B cell (primary cell): ENCODE data around the gene VPS26C.

ENCODE experiments used
- CTCF ChIP-seq: fragments of 200-600 bp; IDR thresholded peaks from one replicate; pipeline ENCODE4 v1.8.0; 2022; ENCODE audit warnings: antibody characterized with exemption, mild to moderate bottlenecking
- EZH2 ChIP-seq: IDR thresholded peaks from 2 replicates; pipeline ENCODE4 v1.6.1; 2012; ENCODE audit warnings: borderline replicate concordance, low read depth, mild to moderate bottlenecking, moderate library complexity, low read length; ENCODE audit not compliant: insufficient read depth, poor library complexity, severe bottlenecking

- no peak for TF ChIP-seq CTCF
- TF ChIP-seq EZH2: no peak
Measured at GRCh38 chr21:37207441-37208009, 59.6 kb downstream of the VPS26C start.
